HepG2 (cell line): ENCODE data around the gene CDH8. TPM values are rescaled to one million over a fixed set of nuclear protein-coding genes. Genes with fewer than 3 reads are reported as not detected.

Experiments
- ATAC-seq: fragments of 200-7000 bp; cut with Tn5 transposase; 3 replicates; pipeline ENCODE4 v1.9.1; 2020; ENCODE audit warnings: mild to moderate bottlenecking, moderate library complexity
- BruUV-seq: library from RNA; stranded (reverse); fragments of 400-500 nt; replicated peaks from 2 replicates; lab custom pipeline; 2021; lab: Mats Ljungman, UMichigan
- CTCF ChIA-PET: fragments of 300-600 bp; formaldehyde crosslinking; extraction: SDS; loops from one replicate; lab custom pipeline; 2021; ENCODE audit warnings: low total read pairs, inconsistent platforms, low intra/inter-chr PET ratio; lab: Yijun Ruan, JAX
- POLR2A ChIA-PET: fragments of 350-600 bp; sonication (Branson Sonifier 250); formaldehyde crosslinking; loops from one replicate; lab custom pipeline; 2020; ENCODE audit warnings: antibody characterized with exemption, inconsistent platforms; lab: Yijun Ruan, JAX
- DNase-seq: peaks from one replicate; pipeline ENCODE4 v3.0.0-alpha.2; 2015; ENCODE audit warnings: low spot score
- FAIRE-seq: peaks from 3 replicates; lab custom pipeline; 2011; peaks lifted over from hg19 to GRCh38; lab: Jason Lieb, UNC
- H2AFZ ChIP-seq: one replicate; pipeline ENCODE4 v1.6.1; 2011; ENCODE audit warnings: low read length, inconsistent platforms
- H3K27ac ChIP-seq: fragments of 300-600 bp; 3 replicates; pipeline ENCODE4 v1.8.0; 2011; ENCODE audit warnings: mixed run types, mild to moderate bottlenecking, mixed read lengths, low read length, inconsistent platforms; ENCODE audit not compliant: insufficient read depth; ENCODE audit errors: extremely low read length
- H3K27me3 ChIP-seq, 2 experiments: fragments of 200-600 bp in 1 of 2; 2 replicates in 1 of 2; 3 replicates in 1 of 2; pipeline versions ENCODE4 v1.6.0 to v1.8.0; 2011; ENCODE audit warnings: low read length in 2 of 2, mild to moderate bottlenecking in 2 of 2, moderate library complexity in 2 of 2, inconsistent platforms in 1 of 2; ENCODE audit not compliant: insufficient read depth in 2 of 2, control insufficient read depth in 1 of 2
- H3K36me3 ChIP-seq, 2 experiments: fragments of 200-600 bp in 1 of 2; replicated peaks in 1 of 2; 2 replicates in 1 of 2; 3 replicates in 1 of 2; pipeline versions ENCODE4 v1.5.1 to v1.8.0; 2011; ENCODE audit warnings: low read length in 2 of 2, inconsistent platforms in 1 of 2; ENCODE audit not compliant: insufficient read depth in 2 of 2, control insufficient read depth in 1 of 2
- H3K4me1 ChIP-seq: 2 replicates; pipeline ENCODE4 v1.5.1; 2012; ENCODE audit warnings: low read length, inconsistent platforms; ENCODE audit not compliant: insufficient read depth
- H3K4me2 ChIP-seq: 2 replicates; pipeline ENCODE4 v1.6.0; 2011; ENCODE audit warnings: low read depth, low read length, inconsistent platforms
- H3K4me3 ChIP-seq, 3 experiments: fragments of 200-600 bp in 1 of 3; sonication (generic), shearing (Covaris generic) in 1 of 3; replicated peaks in 1 of 3; 2 replicates each; pipeline ENCODE4 v1.5.1; 2011 to 2016; ENCODE audit warnings: low read length in 3 of 3, inconsistent platforms in 2 of 3, low read depth in 2 of 3, mild to moderate bottlenecking in 2 of 3, control low read depth in 1 of 3, mixed read lengths in 1 of 3; ENCODE audit not compliant: insufficient read depth in 1 of 3
- H3K79me2 ChIP-seq: one replicate; pipeline ENCODE4 v1.6.1; 2011; ENCODE audit warnings: low read length, inconsistent platforms; ENCODE audit not compliant: insufficient read depth
- H3K9ac ChIP-seq: 2 replicates; pipeline ENCODE4 v1.6.0; 2011; ENCODE audit warnings: mild to moderate bottlenecking, low read depth, low read length, inconsistent platforms; ENCODE audit not compliant: insufficient read depth
- H3K9me3 ChIP-seq: 2 replicates; pipeline ENCODE4 v1.5.1; 2012; ENCODE audit warnings: mild to moderate bottlenecking, low read length
- H4K20me1 ChIP-seq: 2 replicates; pipeline ENCODE4 v1.6.0; 2011; ENCODE audit warnings: inconsistent platforms, mild to moderate bottlenecking, low read length, moderate library complexity; ENCODE audit not compliant: insufficient read depth
- ATF7 ChIP-seq, 2 experiments: fragments of 450-650 bp in 1 of 2; sonication (generic) in 1 of 2; formaldehyde crosslinking in 1 of 2; IDR thresholded peaks; 2 replicates each; pipeline versions ENCODE4 v1.4.0 to v1.6.1; 2016 to 2020; ENCODE audit warnings: antibody characterized with exemption in 1 of 2, mild to moderate bottlenecking in 1 of 2, missing genetic modification reagents in 1 of 2
- KLF11 ChIP-seq: IDR thresholded peaks from 2 replicates; pipeline ENCODE4 v1.6.1; 2016; ENCODE audit warnings: missing compliant biosample characterization
- MIER2 ChIP-seq: IDR thresholded peaks from 2 replicates; pipeline ENCODE4 v1.6.1; 2016; ENCODE audit warnings: missing biosample characterization, missing genetic modification reagents
- SP4 ChIP-seq: sonication (generic); formaldehyde crosslinking; IDR thresholded peaks from 2 replicates; pipeline ENCODE4 v1.8.1; 2023; ENCODE audit warnings: mild to moderate bottlenecking, missing genetic modification reagents
- ZBTB8A ChIP-seq: sonication (generic); formaldehyde crosslinking; IDR thresholded peaks from 2 replicates; pipeline ENCODE4 v1.4.0; 2020; ENCODE audit warnings: mild to moderate bottlenecking, low read depth, missing genetic modification reagents, borderline replicate concordance
- ZFP36 ChIP-seq: fragments of 150-350 bp; IDR thresholded peaks from 2 replicates; pipeline ENCODE4 v1.6.1; 2018; ENCODE audit warnings: borderline replicate concordance, low read length, low read depth; ENCODE audit not compliant: partially characterized antibody
- WGBS: methylation state at CpG from one replicate; pipeline ENCODE4 v1.1.6; 2017; ENCODE audit warnings: low lambda C conversion rate; 5-methylcytosine and 5-hydroxymethylcytosine counted together
- in situ Hi-C: cut with HindIII; loops from 2 replicates; pipeline ENCODE4 v1.10.0; 2017; ENCODE audit warnings: low pct_unique_long_range_greater_than_20kb; ENCODE audit not compliant: extremely low pct_ligation_motif_present
- intact Hi-C: fragments of 100-400 bp; cut with micrococcal nuclease; formaldehyde crosslinking; loops from one replicate; pipeline ENCODE4 v1.10.0; 2022; ENCODE audit not compliant: unreplicated experiment
- polyA plus RNA-seq, 8 experiments: library from polyadenylated mRNA; depleted of rRNA in 3 of 8; stranded (reverse) in 7 of 8; unstranded in 1 of 8; fragments of >200 nt; fragmentation: Illumina TruSeq in 4 of 8; extraction: Trizol in 4 of 8; gene quantifications; 2 replicates each; pipeline versions ENCODE4 v1.2.1 to v1.2.3, GENCODE V29; 2011 to 2016; ENCODE audit warnings: low read depth in 4 of 8, missing spikeins in 1 of 8, mixed read lengths in 1 of 8; ENCODE audit not compliant: insufficient read depth in 1 of 8
- total RNA-seq, 5 experiments: library from RNA; depleted of rRNA; stranded (reverse); fragments of >200 nt; fragmentation: Illumina TruSeq; extraction: Trizol; gene quantifications; 2 replicates each; pipeline ENCODE4 v1.2.3, GENCODE V29; 2016; ENCODE audit warnings: low read depth in 1 of 5
- TF ChIP-seq, protein P1 (sequence below): sonication (generic); formaldehyde crosslinking; IDR thresholded peaks from 2 replicates; pipeline ENCODE4 v1.5.0; 2020; ENCODE audit warnings: mild to moderate bottlenecking, missing genetic modification reagents
- TF ChIP-seq, protein P2 (sequence below): sonication (generic); formaldehyde crosslinking; IDR thresholded peaks from 2 replicates; pipeline ENCODE4 v1.4.0; 2020; ENCODE audit warnings: missing genetic modification reagents
- TF ChIP-seq, protein P3 (sequence below): IDR thresholded peaks from 2 replicates; pipeline ENCODE4 v1.6.1; 2016; ENCODE audit warnings: mild to moderate bottlenecking, missing biosample characterization, missing genetic modification reagents
- TF ChIP-seq, protein P4 (sequence below): sonication (generic); formaldehyde crosslinking; IDR thresholded peaks from 2 replicates; pipeline ENCODE4 v1.4.0; 2020; ENCODE audit warnings: mild to moderate bottlenecking, low read depth, missing genetic modification reagents
- TF ChIP-seq, protein P5 (sequence below), 2 experiments: IDR thresholded peaks; 2 replicates each; pipeline ENCODE4 v1.6.1; 2011 to 2012; ENCODE audit warnings: low read length in 2 of 2, borderline replicate concordance in 1 of 2, low read depth in 1 of 2, mild to moderate bottlenecking in 1 of 2, moderate library complexity in 1 of 2

The CDH8 gene
- total and polyA plus RNA-seq, 2 of the 13 experiments (the other 11 are each of a cell fraction or from before 2014, with no cell fraction given) = not detected

DNA sequence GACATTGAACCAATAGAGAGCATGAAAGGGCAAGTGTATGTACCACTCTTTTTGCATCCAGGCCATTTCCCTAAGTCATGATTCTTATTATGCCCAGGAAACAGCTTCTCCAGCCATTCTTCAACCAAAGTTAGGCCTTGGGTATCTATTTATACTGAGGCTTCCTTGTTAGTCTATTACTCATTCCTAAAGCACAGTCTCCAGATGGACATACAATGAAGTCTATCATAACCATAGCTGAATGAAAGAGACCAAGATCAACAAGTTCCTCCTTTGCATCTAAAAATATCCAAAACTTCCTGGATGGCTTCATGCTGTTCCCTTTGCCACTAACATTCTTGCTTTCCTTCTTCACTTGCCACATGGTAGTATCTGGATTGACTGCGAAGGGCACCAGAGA is 265.9 kb downstream of the CDH8 start:
- CTCF ChIA-PET = no interaction called here
- TF ChIP-seq, protein P1, sequence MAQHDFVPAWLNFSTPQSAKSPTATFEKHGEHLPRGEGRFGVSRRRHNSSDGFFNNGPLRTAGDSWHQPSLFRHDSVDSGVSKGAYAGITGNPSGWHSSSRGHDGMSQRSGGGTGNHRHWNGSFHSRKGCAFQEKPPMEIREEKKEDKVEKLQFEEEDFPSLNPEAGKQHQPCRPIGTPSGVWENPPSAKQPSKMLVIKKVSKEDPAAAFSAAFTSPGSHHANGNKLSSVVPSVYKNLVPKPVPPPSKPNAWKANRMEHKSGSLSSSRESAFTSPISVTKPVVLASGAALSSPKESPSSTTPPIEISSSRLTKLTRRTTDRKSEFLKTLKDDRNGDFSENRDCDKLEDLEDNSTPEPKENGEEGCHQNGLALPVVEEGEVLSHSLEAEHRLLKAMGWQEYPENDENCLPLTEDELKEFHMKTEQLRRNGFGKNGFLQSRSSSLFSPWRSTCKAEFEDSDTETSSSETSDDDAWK = no peak
- TF ChIP-seq, protein P2, sequence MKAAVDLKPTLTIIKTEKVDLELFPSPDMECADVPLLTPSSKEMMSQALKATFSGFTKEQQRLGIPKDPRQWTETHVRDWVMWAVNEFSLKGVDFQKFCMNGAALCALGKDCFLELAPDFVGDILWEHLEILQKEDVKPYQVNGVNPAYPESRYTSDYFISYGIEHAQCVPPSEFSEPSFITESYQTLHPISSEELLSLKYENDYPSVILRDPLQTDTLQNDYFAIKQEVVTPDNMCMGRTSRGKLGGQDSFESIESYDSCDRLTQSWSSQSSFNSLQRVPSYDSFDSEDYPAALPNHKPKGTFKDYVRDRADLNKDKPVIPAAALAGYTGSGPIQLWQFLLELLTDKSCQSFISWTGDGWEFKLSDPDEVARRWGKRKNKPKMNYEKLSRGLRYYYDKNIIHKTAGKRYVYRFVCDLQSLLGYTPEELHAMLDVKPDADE (CRISPR knock-in tag) = no peak
- no peak for TF ChIP-seq SP4 (CRISPR knock-in tag)
- TF ChIP-seq, protein P3, sequence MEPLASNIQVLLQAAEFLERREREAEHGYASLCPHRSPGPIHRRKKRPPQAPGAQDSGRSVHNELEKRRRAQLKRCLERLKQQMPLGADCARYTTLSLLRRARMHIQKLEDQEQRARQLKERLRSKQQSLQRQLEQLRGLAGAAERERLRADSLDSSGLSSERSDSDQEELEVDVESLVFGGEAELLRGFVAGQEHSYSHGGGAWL (CRISPR knock-in tag) = no peak
- no peak for TF ChIP-seq MIER2 (CRISPR knock-in tag)
- TF ChIP-seq, all 625 proteins: peak for 0
- FAIRE-seq (no peak), ATAC-seq (no peak), DNase-seq (no peak)
- Histone ChIP-seq H3K27ac (no peak overlapping the region), H3K36me3 (no peaks in the 10 kb centered on the region), H3K79me2 (no peaks in the 10 kb centered on the region), H3K27me3 (no peaks in the 10 kb centered on the region), H4K20me1 (no peaks in the 10 kb centered on the region), H3K4me3 (no peak overlapping the region), H3K9ac (no peak overlapping the region), H3K4me1 (no peaks in the 10 kb centered on the region), H2AFZ (no peak overlapping the region), H3K9me3 (peaks cover 42% of the 10 kb centered on the region), H3K4me2 (no peak overlapping the region)
- no TSS peak for BruUV-seq
- intact Hi-C loops = no loop called here
- WGBS = 4% methylated on average over 1 of the region's 1 CpG
- POLR2A ChIA-PET = no interaction called here
- in situ Hi-C loops = no loop called here

DNA sequence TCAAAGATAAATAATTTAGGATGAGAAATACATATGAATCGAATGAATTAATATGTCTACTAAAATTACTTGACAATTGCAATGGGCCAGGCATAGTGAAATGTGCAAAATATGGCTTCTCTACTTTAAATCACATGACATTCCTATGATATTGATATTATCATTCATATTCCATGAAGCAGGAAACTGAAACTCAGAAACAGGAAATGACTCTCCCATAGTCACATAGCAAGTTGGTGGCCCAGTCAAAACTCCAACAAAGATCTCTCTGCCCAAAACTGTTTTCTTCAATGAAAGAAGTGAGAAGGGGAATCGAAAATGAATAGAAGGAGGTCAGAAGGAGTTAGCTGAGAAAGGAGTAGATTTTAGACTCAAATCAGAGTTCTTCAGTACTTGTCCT is 272.2 kb downstream of the CDH8 start:
- no peaks in the 10 kb centered on the region for H3K27me3 ChIP-seq
- in situ Hi-C loops (no loop called here), intact Hi-C loops (no loop called here)
- H3K79me2 ChIP-seq = no peaks in the 10 kb centered on the region
- no peaks in the 10 kb centered on the region for H3K4me1 ChIP-seq
- H4K20me1 ChIP-seq = no peaks in the 10 kb centered on the region
- H3K9me3 ChIP-seq = peaks cover 56% of the 10 kb centered on the region
- ChIA-PET CTCF (no interaction called here), POLR2A (no interaction called here)
- BruUV-seq = no TSS peak
- no peak overlapping the region for H3K9ac ChIP-seq
- DNase-seq = no peak
- H3K4me3 ChIP-seq = no peak overlapping the region
- H3K4me2 ChIP-seq = no peak overlapping the region
- H3K36me3 ChIP-seq = no peaks in the 10 kb centered on the region
- 1% methylated on average over 2 of the region's 2 CpGs for WGBS
- H3K27ac ChIP-seq = no peak overlapping the region
- no peak for FAIRE-seq
- ATAC-seq = no peak
- H2AFZ ChIP-seq = no peak overlapping the region
- no peak for TF ChIP-seq ZBTB8A (CRISPR knock-in tag)
- TF ChIP-seq ATF7 (IDR thresholded peaks at IDR 0.05) = no peak
- no peak for TF ChIP-seq ATF7 (CRISPR knock-in tag; IDR thresholded peaks at IDR 0.05)
- no peak for TF ChIP-seq KLF11 (CRISPR knock-in tag)
- TF ChIP-seq, protein P4, sequence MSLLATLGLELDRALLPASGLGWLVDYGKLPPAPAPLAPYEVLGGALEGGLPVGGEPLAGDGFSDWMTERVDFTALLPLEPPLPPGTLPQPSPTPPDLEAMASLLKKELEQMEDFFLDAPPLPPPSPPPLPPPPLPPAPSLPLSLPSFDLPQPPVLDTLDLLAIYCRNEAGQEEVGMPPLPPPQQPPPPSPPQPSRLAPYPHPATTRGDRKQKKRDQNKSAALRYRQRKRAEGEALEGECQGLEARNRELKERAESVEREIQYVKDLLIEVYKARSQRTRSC (CRISPR knock-in tag) = no peak
- TF ChIP-seq, protein P5, sequence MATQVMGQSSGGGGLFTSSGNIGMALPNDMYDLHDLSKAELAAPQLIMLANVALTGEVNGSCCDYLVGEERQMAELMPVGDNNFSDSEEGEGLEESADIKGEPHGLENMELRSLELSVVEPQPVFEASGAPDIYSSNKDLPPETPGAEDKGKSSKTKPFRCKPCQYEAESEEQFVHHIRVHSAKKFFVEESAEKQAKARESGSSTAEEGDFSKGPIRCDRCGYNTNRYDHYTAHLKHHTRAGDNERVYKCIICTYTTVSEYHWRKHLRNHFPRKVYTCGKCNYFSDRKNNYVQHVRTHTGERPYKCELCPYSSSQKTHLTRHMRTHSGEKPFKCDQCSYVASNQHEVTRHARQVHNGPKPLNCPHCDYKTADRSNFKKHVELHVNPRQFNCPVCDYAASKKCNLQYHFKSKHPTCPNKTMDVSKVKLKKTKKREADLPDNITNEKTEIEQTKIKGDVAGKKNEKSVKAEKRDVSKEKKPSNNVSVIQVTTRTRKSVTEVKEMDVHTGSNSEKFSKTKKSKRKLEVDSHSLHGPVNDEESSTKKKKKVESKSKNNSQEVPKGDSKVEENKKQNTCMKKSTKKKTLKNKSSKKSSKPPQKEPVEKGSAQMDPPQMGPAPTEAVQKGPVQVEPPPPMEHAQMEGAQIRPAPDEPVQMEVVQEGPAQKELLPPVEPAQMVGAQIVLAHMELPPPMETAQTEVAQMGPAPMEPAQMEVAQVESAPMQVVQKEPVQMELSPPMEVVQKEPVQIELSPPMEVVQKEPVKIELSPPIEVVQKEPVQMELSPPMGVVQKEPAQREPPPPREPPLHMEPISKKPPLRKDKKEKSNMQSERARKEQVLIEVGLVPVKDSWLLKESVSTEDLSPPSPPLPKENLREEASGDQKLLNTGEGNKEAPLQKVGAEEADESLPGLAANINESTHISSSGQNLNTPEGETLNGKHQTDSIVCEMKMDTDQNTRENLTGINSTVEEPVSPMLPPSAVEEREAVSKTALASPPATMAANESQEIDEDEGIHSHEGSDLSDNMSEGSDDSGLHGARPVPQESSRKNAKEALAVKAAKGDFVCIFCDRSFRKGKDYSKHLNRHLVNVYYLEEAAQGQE (IDR thresholded peaks at IDR 0.05; ENCODE audit: borderline replicate concordance in 1 of 2, low read depth in 1 of 2, low read length in 2 of 2) = no peak
- no peak for TF ChIP-seq ZFP36
